ENCODE results near the gene COL6A2. TPM values are rescaled to one million over a fixed set of nuclear protein-coding genes. Genes with fewer than 3 reads are reported as not detected.

COL6A2 gene
- polyA plus RNA-seq, 2 of the 4 experiments (the other 2 are of a cell fraction), result 2.3 to 13.1 TPM

DNA sequence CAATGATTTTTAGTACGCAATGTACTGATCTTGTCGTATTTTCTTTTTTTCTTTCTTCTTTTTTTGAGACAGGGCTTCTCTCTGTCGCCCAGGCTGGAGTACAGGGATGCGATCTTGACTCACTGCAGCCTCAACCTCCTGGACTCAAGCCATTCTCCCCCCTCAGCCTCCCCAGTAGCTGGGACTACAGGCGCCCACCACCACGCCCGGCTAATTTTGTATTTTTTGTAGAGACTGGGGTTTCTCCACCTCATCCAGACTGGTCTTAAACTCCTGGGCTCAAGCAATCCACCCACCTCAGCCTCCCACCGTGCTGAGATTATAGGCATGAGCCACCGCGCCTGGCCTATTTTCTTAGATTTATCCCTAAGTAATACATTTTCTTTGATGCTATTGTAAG is 43.9 kb upstream of the COL6A2 start:
- ChIA-PET POLR2A (no interaction called here), CTCF (no interaction called here)
- no peak for TF ChIP-seq BHLHE40 (IDR thresholded peaks at IDR 0.05; ENCODE audit: low read depth, low read length)
- TF ChIP-seq FOXS1 (CRISPR knock-in tag; IDR thresholded peaks at IDR 0.05), result no peak
- TF ChIP-seq, protein P1, sequence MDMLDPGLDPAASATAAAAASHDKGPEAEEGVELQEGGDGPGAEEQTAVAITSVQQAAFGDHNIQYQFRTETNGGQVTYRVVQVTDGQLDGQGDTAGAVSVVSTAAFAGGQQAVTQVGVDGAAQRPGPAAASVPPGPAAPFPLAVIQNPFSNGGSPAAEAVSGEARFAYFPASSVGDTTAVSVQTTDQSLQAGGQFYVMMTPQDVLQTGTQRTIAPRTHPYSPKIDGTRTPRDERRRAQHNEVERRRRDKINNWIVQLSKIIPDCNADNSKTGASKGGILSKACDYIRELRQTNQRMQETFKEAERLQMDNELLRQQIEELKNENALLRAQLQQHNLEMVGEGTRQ (IDR thresholded peaks at IDR 0.05), result no peak
- no peak for TF ChIP-seq CEBPB (IDR thresholded peaks at IDR 0.05)
- TF ChIP-seq TFCP2L1 (CRISPR knock-in tag; IDR thresholded peaks at IDR 0.05), result no peak
- no peak for TF ChIP-seq NFE2L2 (conservative IDR thresholded peaks at IDR 0.05; ENCODE audit: low read length)
- TF ChIP-seq, protein P2, sequence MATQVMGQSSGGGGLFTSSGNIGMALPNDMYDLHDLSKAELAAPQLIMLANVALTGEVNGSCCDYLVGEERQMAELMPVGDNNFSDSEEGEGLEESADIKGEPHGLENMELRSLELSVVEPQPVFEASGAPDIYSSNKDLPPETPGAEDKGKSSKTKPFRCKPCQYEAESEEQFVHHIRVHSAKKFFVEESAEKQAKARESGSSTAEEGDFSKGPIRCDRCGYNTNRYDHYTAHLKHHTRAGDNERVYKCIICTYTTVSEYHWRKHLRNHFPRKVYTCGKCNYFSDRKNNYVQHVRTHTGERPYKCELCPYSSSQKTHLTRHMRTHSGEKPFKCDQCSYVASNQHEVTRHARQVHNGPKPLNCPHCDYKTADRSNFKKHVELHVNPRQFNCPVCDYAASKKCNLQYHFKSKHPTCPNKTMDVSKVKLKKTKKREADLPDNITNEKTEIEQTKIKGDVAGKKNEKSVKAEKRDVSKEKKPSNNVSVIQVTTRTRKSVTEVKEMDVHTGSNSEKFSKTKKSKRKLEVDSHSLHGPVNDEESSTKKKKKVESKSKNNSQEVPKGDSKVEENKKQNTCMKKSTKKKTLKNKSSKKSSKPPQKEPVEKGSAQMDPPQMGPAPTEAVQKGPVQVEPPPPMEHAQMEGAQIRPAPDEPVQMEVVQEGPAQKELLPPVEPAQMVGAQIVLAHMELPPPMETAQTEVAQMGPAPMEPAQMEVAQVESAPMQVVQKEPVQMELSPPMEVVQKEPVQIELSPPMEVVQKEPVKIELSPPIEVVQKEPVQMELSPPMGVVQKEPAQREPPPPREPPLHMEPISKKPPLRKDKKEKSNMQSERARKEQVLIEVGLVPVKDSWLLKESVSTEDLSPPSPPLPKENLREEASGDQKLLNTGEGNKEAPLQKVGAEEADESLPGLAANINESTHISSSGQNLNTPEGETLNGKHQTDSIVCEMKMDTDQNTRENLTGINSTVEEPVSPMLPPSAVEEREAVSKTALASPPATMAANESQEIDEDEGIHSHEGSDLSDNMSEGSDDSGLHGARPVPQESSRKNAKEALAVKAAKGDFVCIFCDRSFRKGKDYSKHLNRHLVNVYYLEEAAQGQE (IDR thresholded peaks at IDR 0.05), result no peak
- no peak for TF ChIP-seq FOSB (CRISPR knock-in tag; IDR thresholded peaks at IDR 0.05)
- TF ChIP-seq JUN (IDR thresholded peaks at IDR 0.05), result no peak
- no peak for TF ChIP-seq GATA3 (IDR thresholded peaks at IDR 0.05; ENCODE audit: borderline replicate concordance)
- no peak for TF ChIP-seq RNF2 (IDR thresholded peaks at IDR 0.05; ENCODE audit: borderline replicate concordance, low read depth)
- Histone ChIP-seq H3K4me1 (peaks cover 5% of the 10 kb centered on the region; the same call in 1 of the 3 replicates), H3K27ac (0 out of 6 replicates have a peak overlapping the region, but pooled peaks of 1 of the 2 experiments have one; percentile 33), H3K4me2 (no peak overlapping the region), H3K4me3 (no peak overlapping the region), H3K9me3 (no peaks in the 10 kb centered on the region)
- FAIRE-seq, result no peak
- no peak for DNase-seq (ENCODE audit: low read depth in 1 of 2, low spot score in 1 of 2)
- ATAC-seq, result no peak
- WGBS (ENCODE audit: missing lambda C conversion rate), result 87% methylated on average over 10 of the region's 10 CpGs

DNA sequence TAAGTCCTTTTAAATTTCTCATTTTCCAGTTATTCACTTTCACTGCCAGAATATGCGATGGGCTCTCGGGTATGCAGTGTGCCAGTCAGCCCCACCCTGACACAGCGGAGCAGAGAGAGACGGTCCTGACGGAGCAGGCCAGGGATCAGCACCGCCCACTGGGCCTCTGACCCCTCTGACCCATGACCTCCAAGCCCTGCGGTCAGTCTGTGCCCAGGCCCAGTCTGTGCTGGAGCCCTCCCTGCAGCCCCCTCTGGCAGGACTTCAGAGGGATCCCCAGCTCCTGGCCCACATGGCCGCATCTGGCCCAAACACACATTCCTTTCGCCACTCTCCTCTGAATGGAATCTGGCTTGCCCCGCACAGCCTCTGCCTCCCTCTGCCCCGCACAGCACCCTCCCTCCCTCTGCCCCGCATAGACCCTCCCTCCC is 43.4 kb upstream of the COL6A2 start:
- no peak overlapping the region for H3K4me2 ChIP-seq
- H3K27ac ChIP-seq, result 0 out of 6 replicates have a peak overlapping the region, but pooled peaks of 1 of the 2 experiments have one; percentile 31
- no peak overlapping the region for H3K4me3 ChIP-seq
- peak in 1 of 2 experiments; percentile 44; a peak in 3 of 6 replicates for ATAC-seq
- WGBS (ENCODE audit: missing lambda C conversion rate), result 70% methylated on average over 11 of the region's 12 CpGs
- TF ChIP-seq KDM1A (IDR thresholded peaks at IDR 0.05; ENCODE audit: low read depth), result no peak
- TF ChIP-seq, protein P3, sequence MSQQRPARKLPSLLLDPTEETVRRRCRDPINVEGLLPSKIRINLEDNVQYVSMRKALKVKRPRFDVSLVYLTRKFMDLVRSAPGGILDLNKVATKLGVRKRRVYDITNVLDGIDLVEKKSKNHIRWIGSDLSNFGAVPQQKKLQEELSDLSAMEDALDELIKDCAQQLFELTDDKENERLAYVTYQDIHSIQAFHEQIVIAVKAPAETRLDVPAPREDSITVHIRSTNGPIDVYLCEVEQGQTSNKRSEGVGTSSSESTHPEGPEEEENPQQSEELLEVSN (IDR thresholded peaks at IDR 0.05; ENCODE audit: borderline replicate concordance, low read depth), result no peak
- CTCF ChIA-PET, result interaction anchor here (0.6 kb wide), 1 partner anchor 82 kb away, joined by 3 read pairs; no protein-coding TSS in a partner anchor
- no peak for DNase-seq (ENCODE audit: low read depth in 1 of 2, low spot score in 1 of 2)
- peaks cover 5% of the 10 kb centered on the region; the same call in 1 of the 3 replicates for H3K4me1 ChIP-seq
- no peak for FAIRE-seq
- H3K9me3 ChIP-seq, result no peaks in the 10 kb centered on the region
- POLR2A ChIA-PET, result no interaction called here

DNA sequence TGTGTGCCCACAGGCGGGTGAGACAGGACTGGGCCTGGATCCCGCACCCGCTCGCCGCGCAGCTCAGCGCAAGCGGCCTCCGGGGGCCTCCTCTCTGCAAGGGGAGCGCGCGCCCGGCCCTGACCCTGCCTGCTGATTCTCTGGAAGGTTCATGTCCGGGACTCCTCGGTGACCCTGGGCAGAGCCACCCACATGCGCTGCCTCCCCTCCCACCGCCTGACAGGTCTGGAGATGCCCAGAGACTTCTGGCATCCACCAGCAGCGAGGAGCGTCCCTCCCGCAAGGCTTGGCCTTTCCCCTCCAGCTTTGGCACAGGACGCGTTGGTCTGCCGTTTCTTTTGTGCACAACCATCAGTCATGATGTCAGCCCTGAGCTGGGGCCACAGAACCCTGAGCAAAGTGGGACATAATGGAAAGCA is 42.0 kb upstream of the COL6A2 start:
- no peak overlapping the region for H3K4me3 ChIP-seq
- TF ChIP-seq NFE2L2 (conservative IDR thresholded peaks at IDR 0.05; ENCODE audit: low read length) (no peak), HEYL (CRISPR knock-in tag; IDR thresholded peaks at IDR 0.05) (no peak)
- H3K27ac ChIP-seq, result no peak overlapping the region
- ChIA-PET CTCF (interaction anchor here (1.1 kb wide), 1 partner anchor 85 kb away, joined by 3 read pairs; no protein-coding TSS in a partner anchor), POLR2A (no interaction called here)
- 92% methylated on average over 2 of the region's 23 CpGs for WGBS (ENCODE audit: missing lambda C conversion rate)
- H3K4me2 ChIP-seq, result no peak overlapping the region
- ATAC-seq (no peak), DNase-seq (ENCODE audit: low read depth in 1 of 2, low spot score in 1 of 2) (no peak), FAIRE-seq (no peak)
- no peaks in the 10 kb centered on the region for H3K9me3 ChIP-seq
- peaks cover 5% of the 10 kb centered on the region; the same call in 1 of the 3 replicates for H3K4me1 ChIP-seq

DNA sequence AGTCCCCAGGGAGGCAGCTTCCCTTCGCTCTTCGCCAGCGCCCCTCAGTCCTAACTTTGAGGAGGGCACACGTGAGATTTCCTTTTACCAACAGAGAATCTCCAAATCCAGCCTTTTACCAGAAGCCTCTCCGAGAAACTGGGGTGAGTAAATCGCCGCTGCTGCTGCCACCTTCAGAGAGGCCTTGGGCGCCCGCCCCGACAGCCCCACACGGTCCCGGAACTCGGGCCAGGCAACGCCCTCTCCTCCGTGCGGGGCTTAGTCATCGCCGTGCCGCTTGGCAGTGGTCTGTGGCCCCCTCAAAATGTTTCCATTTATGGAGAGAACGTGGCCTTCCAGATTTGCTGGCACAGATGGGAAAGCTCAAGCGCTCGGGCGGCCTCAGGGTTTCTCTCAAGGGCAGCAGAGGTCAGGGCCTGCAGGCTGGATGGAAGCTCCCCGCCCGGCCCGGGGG is 41.4 kb upstream of the COL6A2 start:
- 80% methylated on average over 10 of the region's 26 CpGs for WGBS (ENCODE audit: missing lambda C conversion rate)
- H3K4me2 ChIP-seq, result no peak overlapping the region
- H3K4me3 ChIP-seq, result no peak overlapping the region
- ChIA-PET POLR2A (no interaction called here), CTCF (interaction anchor here (1.1 kb wide), 1 partner anchor 85 kb away, joined by 3 read pairs; no protein-coding TSS in a partner anchor)
- peaks cover under 1% of the 10 kb centered on the region; the same call in 1 of the 3 replicates for H3K9me3 ChIP-seq
- DNase-seq (ENCODE audit: low read depth in 1 of 2, low spot score in 1 of 2), result no peak
- no peak overlapping the region for H3K27ac ChIP-seq
- TF ChIP-seq RCOR1 (IDR thresholded peaks at IDR 0.05; ENCODE audit: low read depth, low read length), result no peak
- TF ChIP-seq MAZ (IDR thresholded peaks at IDR 0.05; ENCODE audit: borderline replicate concordance, low read depth, low read length), result no peak
- no peak for TF ChIP-seq TP53 (CRISPR knock-in tag; IDR thresholded peaks at IDR 0.05)
- TF ChIP-seq MAFK (IDR thresholded peaks at IDR 0.05; ENCODE audit: partially characterized antibody), result no peak
- no peak for TF ChIP-seq ESRRA (IDR thresholded peaks at IDR 0.05; ENCODE audit: borderline replicate concordance, low read length)
- no peak for TF ChIP-seq BHLHE40 (IDR thresholded peaks at IDR 0.05; ENCODE audit: low read depth, low read length)
- no peak for TF ChIP-seq ZSCAN20 (CRISPR knock-in tag; IDR thresholded peaks at IDR 0.05)
- TF ChIP-seq NR3C1 (IDR thresholded peaks at IDR 0.05), result no peak
- TF ChIP-seq ZNF302 (CRISPR knock-in tag; IDR thresholded peaks at IDR 0.05), result no peak
- FAIRE-seq, result no peak
- no peak for ATAC-seq
- H3K4me1 ChIP-seq, result peaks cover 5% of the 10 kb centered on the region; the same call in 1 of the 3 replicates

Data from A549 (cell line).